Tibial nerve (tissue), 4 donors: ENCODE measurements around the gene KCNK4. TPM values are rescaled to one million over a fixed set of nuclear protein-coding genes. Genes with fewer than 3 reads are reported as not detected.

Source experiments
- DNase-seq, 2 donors: peaks; one replicate each; pipeline ENCODE4 v3.0.0-alpha.2; 2019; ENCODE audit warnings: low spot score in 2 of 2
- H3K27ac ChIP-seq, 4 donors: fragments of 200-600 bp; sonication (generic) in 3 of 4; one replicate each; pipeline ENCODE4 v1.5.1; 2017 to 2019; ENCODE audit warnings: mild to moderate bottlenecking in 1 of 4
- H3K27me3 ChIP-seq, 2 donors: fragments of 200-600 bp; sonication (generic) in 1 of 2; one replicate each; pipeline versions ENCODE4 v1.5.1 to v1.6.0; 2017 to 2019
- H3K36me3 ChIP-seq, 3 donors: fragments of 200-600 bp; sonication (generic); one replicate each; pipeline ENCODE4 v1.5.1; 2018 to 2019
- H3K4me1 ChIP-seq, 4 donors: fragments of 200-600 bp; sonication (generic) in 3 of 4; one replicate each; pipeline ENCODE4 v1.5.1; 2017 to 2019
- H3K4me3 ChIP-seq, 4 donors: fragments of 200-600 bp; sonication (generic) in 3 of 4; one replicate each; pipeline ENCODE4 v1.5.1; 2017 to 2019; ENCODE audit warnings: mild to moderate bottlenecking in 1 of 4, moderate library complexity in 1 of 4
- H3K9me3 ChIP-seq, 4 donors: fragments of 200-600 bp; sonication (generic) in 3 of 4; one replicate each; pipeline ENCODE4 v1.5.1; 2017 to 2019
- CTCF ChIP-seq, 5 experiments: fragments of 200-600 bp in 3 of 5; fragments of 450-650 bp in 2 of 5; sonication (generic) in 3 of 5; IDR thresholded peaks; one replicate each; pipeline ENCODE4 v1.5.1; 2016 to 2019; ENCODE audit warnings: antibody characterized with exemption in 5 of 5, mild to moderate bottlenecking in 3 of 5, moderate library complexity in 2 of 5
- EP300 ChIP-seq, 2 donors: sonication (generic); formaldehyde crosslinking; IDR thresholded peaks; one replicate each; pipeline ENCODE4 v1.6.1; 2017; ENCODE audit warnings: antibody characterized with exemption in 2 of 2, mild to moderate bottlenecking in 1 of 2
- POLR2A ChIP-seq, 2 donors: fragments of 450-650 bp; IDR thresholded peaks; one replicate each; pipeline ENCODE4 v1.6.1; 2017; ENCODE audit warnings: antibody characterized with exemption in 2 of 2, mild to moderate bottlenecking in 2 of 2, moderate library complexity in 2 of 2
- WGBS, 2 donors: methylation state at CpG; one replicate each; pipeline ENCODE4 v1.1.5; 2018; 5-methylcytosine and 5-hydroxymethylcytosine counted together
- total RNA-seq, 4 donors: library from RNA; depleted of rRNA; stranded (reverse); fragments of >200 nt; gene quantifications; one replicate each; pipeline ENCODE4 v1.1.0, GENCODE V29; 2016

The KCNK4 gene
- total RNA-seq, 4 donors from 2014 or later: 1.2 TPM; not detected in 3

DNA sequence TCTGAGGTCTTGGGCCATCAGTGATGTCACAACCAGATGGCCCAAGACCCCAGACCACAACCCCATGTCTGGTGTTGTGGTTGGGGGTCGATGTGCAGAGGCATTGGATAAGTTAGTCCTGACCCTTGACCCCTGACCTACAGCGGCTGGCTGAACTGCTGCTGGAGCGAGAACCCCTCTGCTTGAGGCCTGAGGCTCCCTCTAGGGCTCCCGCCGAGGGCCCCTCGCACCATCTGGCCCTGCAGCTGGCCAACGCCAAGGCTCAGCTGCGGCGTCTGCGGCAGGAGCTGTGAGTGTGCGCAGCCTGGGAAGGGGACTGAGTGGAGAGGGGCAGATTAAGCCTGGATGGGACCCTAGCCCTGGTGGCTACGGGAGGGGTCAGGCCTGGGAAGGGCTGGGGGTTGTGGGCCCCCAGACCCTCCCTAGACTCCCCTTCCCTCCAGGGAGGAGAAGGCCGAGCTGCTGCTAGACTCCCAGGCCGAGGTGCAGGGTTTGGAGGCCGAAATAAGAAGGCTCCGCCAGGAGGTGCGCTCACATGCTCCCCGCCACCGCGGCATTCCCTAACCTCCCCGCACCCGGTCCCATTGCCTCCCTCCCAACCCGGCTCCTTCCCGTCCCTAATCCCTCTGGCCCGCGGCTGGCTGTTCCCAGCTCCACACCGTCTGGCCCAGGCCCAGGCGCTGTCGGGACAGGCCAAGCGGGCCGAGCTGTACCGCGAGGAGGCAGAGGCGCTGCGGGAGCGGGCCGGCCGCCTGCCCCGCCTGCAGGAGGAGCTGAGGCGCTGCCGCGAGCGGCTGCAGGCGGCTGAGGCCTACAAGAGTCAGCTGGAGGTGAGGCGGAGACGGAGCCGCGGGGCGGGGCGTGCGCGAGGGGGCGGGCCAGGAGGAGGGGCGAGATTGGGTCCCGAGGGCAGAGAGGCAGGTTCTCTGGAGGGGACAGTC is 51.0 kb downstream of the KCNK4 start:
- DNase-seq: peak; percentile 72
- Histone ChIP-seq H3K4me3 (peak overlapping the region in 3 of 4 donors; percentile 2 to 46 (median 34)), H3K4me1 (peaks cover 0 to 30% (median 9%) of the 10 kb centered on the region in 4 donors), H3K27ac (peak overlapping the region in 2 of 4 donors; percentile 66 to 75), H3K36me3 (no peaks in the 10 kb centered on the region), H3K27me3 (no peaks in the 10 kb centered on the region), H3K9me3 (no peaks in the 10 kb centered on the region)
- 23 to 32% methylated on average over 25 to 49 of the region's 55 CpGs for WGBS, 2 donors
- TF ChIP-seq EP300 (IDR thresholded peaks at IDR 0.05): peak in 1 of 2 donors; percentile 48
- peak in 1 of 2 donors; percentile 40 for TF ChIP-seq POLR2A (IDR thresholded peaks at IDR 0.05)
- TF ChIP-seq CTCF (IDR thresholded peaks at IDR 0.05): peak; percentile 41 to 71 (median 51)

- peak overlapping the region in 1 of 4 donors; percentile 66 for H3K27ac ChIP-seq
- no peak for TF ChIP-seq CTCF (IDR thresholded peaks at IDR 0.05)
- TF ChIP-seq POLR2A (IDR thresholded peaks at IDR 0.05): no peak
- TF ChIP-seq EP300 (IDR thresholded peaks at IDR 0.05): no peak
Measured at GRCh38 chr11:64342869-64343745, 52.0 kb downstream of the KCNK4 start.

GRCh38 chr11:64343767-64344559 is 52.9 kb downstream of the KCNK4 start:
- WGBS, 2 donors: 78 to 87% methylated on average over 14 to 16 of the region's 18 CpGs
- TF ChIP-seq POLR2A (IDR thresholded peaks at IDR 0.05) (no peak), EP300 (IDR thresholded peaks at IDR 0.05) (no peak), CTCF (IDR thresholded peaks at IDR 0.05) (peak in 1 of 5 experiments; percentile 7)
- peaks cover 0 to 30% (median 9%) of the 10 kb centered on the region in 4 donors for H3K4me1 ChIP-seq
- DNase-seq: no peak
- H3K9me3 ChIP-seq: no peaks in the 10 kb centered on the region
- H3K27ac ChIP-seq: no peak overlapping the region
- H3K4me3 ChIP-seq: no peak overlapping the region
- H3K36me3 ChIP-seq: no peaks in the 10 kb centered on the region
- H3K27me3 ChIP-seq: no peaks in the 10 kb centered on the region

More at GRCh38 chr11:64342869-64343745, 52.0 kb downstream of the KCNK4 start:
- H3K4me3 ChIP-seq: peak overlapping the region in 3 of 4 donors; percentile 2 to 46 (median 34)
- H3K4me1 ChIP-seq: peaks cover 0 to 30% (median 9%) of the 10 kb centered on the region in 4 donors
- no peaks in the 10 kb centered on the region for H3K36me3 ChIP-seq
- no peaks in the 10 kb centered on the region for H3K9me3 ChIP-seq
- no peak for DNase-seq
- 57 to 58% methylated on average over 22 to 27 of the region's 29 CpGs for WGBS, 2 donors
- no peaks in the 10 kb centered on the region for H3K27me3 ChIP-seq

- no peaks in the 10 kb centered on the region for H3K36me3 ChIP-seq
- 88 to 94% methylated on average over 28 of the region's 28 CpGs for WGBS, 2 donors
- H3K4me3 ChIP-seq: no peak overlapping the region
- no peaks in the 10 kb centered on the region for H3K9me3 ChIP-seq
- no peak for DNase-seq
- TF ChIP-seq POLR2A (IDR thresholded peaks at IDR 0.05): no peak
- TF ChIP-seq CTCF (IDR thresholded peaks at IDR 0.05): no peak
- TF ChIP-seq EP300 (IDR thresholded peaks at IDR 0.05): no peak
- H3K4me1 ChIP-seq: peaks cover 0 to 30% (median 6%) of the 10 kb centered on the region in 4 donors
- H3K27ac ChIP-seq: no peak overlapping the region
- H3K27me3 ChIP-seq: no peaks in the 10 kb centered on the region
Measured at GRCh38 chr11:64344787-64345186, 53.7 kb downstream of the KCNK4 start.
